AG08395 (cell line): ENCODE data around the gene HOXB8.

Experiments
- DNase-seq: peaks from one replicate; pipeline ENCODE4 v3.0.0; 2012; ENCODE audit warnings: mixed read lengths, low spot score

HOXB8 gene

GRCh38 chr17:48583708-48584222, 31.3 kb downstream of the HOXB8 start:
- DNase-seq = no peak

- no peak for DNase-seq
Measured at GRCh38 chr17:48582750-48583069, 32.4 kb downstream of the HOXB8 start.

GRCh38 chr17:48579760-48580554, 35.1 kb downstream of the HOXB8 start:
- DNase-seq = no peak

- no peak for DNase-seq
Measured at GRCh38 chr17:48579471-48579759, 35.7 kb downstream of the HOXB8 start.

GRCh38 chr17:48578616-48579470, 36.2 kb downstream of the HOXB8 start:
- DNase-seq = no peak

- DNase-seq = no peak
Measured at GRCh38 chr17:48577946-48578615, 37.0 kb downstream of the HOXB8 start, which contains the start of gene HOXB4. Gene HOXB4 (minus strand): TSS chr17:48578350. CDS start chr17:48578319, 31 bp downstream.

GRCh38 chr17:48577330-48577945, 37.7 kb downstream of the HOXB8 start:
- no peak for DNase-seq

- no peak for DNase-seq
Measured at GRCh38 chr17:48576479-48577309, 38.4 kb downstream of the HOXB8 start.

- no peak for DNase-seq
Measured at GRCh38 chr17:48575673-48576478, 39.2 kb downstream of the HOXB8 start.

- DNase-seq = no peak
Measured at GRCh38 chr17:48575066-48575582, 40.0 kb downstream of the HOXB8 start.

- DNase-seq = no peak
Measured at GRCh38 chr17:48574505-48575065, 40.5 kb downstream of the HOXB8 start.

- no peak for DNase-seq
Measured at GRCh38 chr17:48571826-48572417, 43.2 kb downstream of the HOXB8 start.

- no peak for DNase-seq
Measured at GRCh38 chr17:48571024-48571818, 43.9 kb downstream of the HOXB8 start.

- DNase-seq = no peak
Measured at GRCh38 chr17:48570325-48571023, 44.6 kb downstream of the HOXB8 start.

- DNase-seq = no peak
Measured at GRCh38 chr17:48569674-48570324, 45.3 kb downstream of the HOXB8 start.

- DNase-seq = no peak
Measured at GRCh38 chr17:48569240-48569582, 45.9 kb downstream of the HOXB8 start.

- DNase-seq = no peak
Measured at GRCh38 chr17:48568499-48569239, 46.4 kb downstream of the HOXB8 start.
